Measurements from ENCODE around the gene BANK1.

GRCh38 chr4:101888472-101888871 lies 97.9 kb downstream of the BANK1 start:
- TF ChIP-seq CSRNP3 (CRISPR knock-in tag; IDR thresholded peaks at IDR 0.05) (no peak), ARNTL (CRISPR knock-in tag; IDR thresholded peaks at IDR 0.05; ENCODE audit: borderline replicate concordance, low read depth) (no peak), ZFP30 (CRISPR knock-in tag; IDR thresholded peaks at IDR 0.05) (no peak), RARB (CRISPR knock-in tag; IDR thresholded peaks at IDR 0.05) (no peak), GLIS3 (CRISPR knock-in tag; IDR thresholded peaks at IDR 0.05) (no peak), CREB5 (CRISPR knock-in tag; IDR thresholded peaks at IDR 0.05; ENCODE audit: low read depth) (no peak), BACH2 (CRISPR knock-in tag; IDR thresholded peaks at IDR 0.05; ENCODE audit: borderline replicate concordance) (no peak), PATZ1 (CRISPR knock-in tag; IDR thresholded peaks at IDR 0.05; ENCODE audit: borderline replicate concordance) (no peak), CSDC2 (CRISPR knock-in tag; IDR thresholded peaks at IDR 0.05) (no peak), TCF4 (CRISPR knock-in tag; IDR thresholded peaks at IDR 0.05; ENCODE audit: borderline replicate concordance) (no peak)
